Prostate gland (tissue), 2 donors: ENCODE results near the gene TMC4. TPM values are rescaled to one million over a fixed set of nuclear protein-coding genes. Genes with fewer than 3 reads are reported as not detected.

Source experiments
- DNase-seq: peaks from one replicate; pipeline ENCODE4 v3.0.0-alpha.2; 2019; ENCODE audit warnings: low spot score
- H3K27ac ChIP-seq, 2 donors: fragments of 200-600 bp; sonication (generic); 2 replicates each; pipeline ENCODE4 v1.5.1; 2017 to 2019
- H3K27me3 ChIP-seq: fragments of 200-600 bp; sonication (generic); replicated peaks from 2 replicates; pipeline ENCODE4 v1.5.1; 2019; ENCODE audit not compliant: insufficient read depth
- H3K36me3 ChIP-seq, 2 donors: fragments of 200-600 bp; sonication (generic); 1 replicate in 1 of 2; 2 replicates in 1 of 2; pipeline versions ENCODE4 v1.5.1 to v1.8.1; 2017 to 2019
- H3K4me1 ChIP-seq: fragments of 200-600 bp; sonication (generic); replicated peaks from 2 replicates; pipeline ENCODE4 v1.5.1; 2019
- H3K4me3 ChIP-seq, 2 donors: fragments of 200-600 bp; sonication (generic); 2 replicates each; pipeline ENCODE4 v1.5.1; 2017 to 2019
- H3K9me3 ChIP-seq: fragments of 200-600 bp; sonication (generic); 2 replicates; pipeline ENCODE4 v1.5.1; 2017
- POLR2A ChIP-seq: fragments of 450-650 bp; IDR thresholded peaks from one replicate; pipeline ENCODE4 v1.6.1; 2016; ENCODE audit warnings: antibody characterized with exemption, mild to moderate bottlenecking
- POLR2AphosphoS5 ChIP-seq: sonication (generic); formaldehyde crosslinking; IDR thresholded peaks from one replicate; pipeline ENCODE4 v1.6.1; 2017; ENCODE audit warnings: antibody characterized with exemption
- WGBS: methylation state at CpG from one replicate; pipeline ENCODE4 v1.1.5; 2018; 5-methylcytosine and 5-hydroxymethylcytosine counted together
- intact Hi-C: fragments of 100-400 bp; cut with DNase I; formaldehyde crosslinking; loops from one replicate; pipeline ENCODE4 v1.14.2; 2022
- total RNA-seq, 2 donors: library from RNA; depleted of rRNA; stranded (reverse); fragments of >200 nt; gene quantifications; one replicate each; pipeline ENCODE4 v1.1.0, GENCODE V29; 2016
- TF ChIP-seq, protein P1 (sequence below), 4 experiments: fragments of 200-600 bp in 2 of 4; fragments of 450-650 bp in 2 of 4; sonication (generic) in 2 of 4; IDR thresholded peaks; 1 replicate in 3 of 4; 2 replicates in 1 of 4; pipeline ENCODE4 v1.5.1; 2016 to 2019; ENCODE audit warnings: antibody characterized with exemption in 4 of 4, mild to moderate bottlenecking in 2 of 4, moderate library complexity in 2 of 4

Gene TMC4
- total RNA-seq, 2 donors from 2014 or later = 40.2 to 88.6 TPM

- no peak overlapping the region for H3K4me3 ChIP-seq
- H3K27ac ChIP-seq = no peak overlapping the region
- TF ChIP-seq, protein P1, sequence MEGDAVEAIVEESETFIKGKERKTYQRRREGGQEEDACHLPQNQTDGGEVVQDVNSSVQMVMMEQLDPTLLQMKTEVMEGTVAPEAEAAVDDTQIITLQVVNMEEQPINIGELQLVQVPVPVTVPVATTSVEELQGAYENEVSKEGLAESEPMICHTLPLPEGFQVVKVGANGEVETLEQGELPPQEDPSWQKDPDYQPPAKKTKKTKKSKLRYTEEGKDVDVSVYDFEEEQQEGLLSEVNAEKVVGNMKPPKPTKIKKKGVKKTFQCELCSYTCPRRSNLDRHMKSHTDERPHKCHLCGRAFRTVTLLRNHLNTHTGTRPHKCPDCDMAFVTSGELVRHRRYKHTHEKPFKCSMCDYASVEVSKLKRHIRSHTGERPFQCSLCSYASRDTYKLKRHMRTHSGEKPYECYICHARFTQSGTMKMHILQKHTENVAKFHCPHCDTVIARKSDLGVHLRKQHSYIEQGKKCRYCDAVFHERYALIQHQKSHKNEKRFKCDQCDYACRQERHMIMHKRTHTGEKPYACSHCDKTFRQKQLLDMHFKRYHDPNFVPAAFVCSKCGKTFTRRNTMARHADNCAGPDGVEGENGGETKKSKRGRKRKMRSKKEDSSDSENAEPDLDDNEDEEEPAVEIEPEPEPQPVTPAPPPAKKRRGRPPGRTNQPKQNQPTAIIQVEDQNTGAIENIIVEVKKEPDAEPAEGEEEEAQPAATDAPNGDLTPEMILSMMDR (IDR thresholded peaks at IDR 0.05) = no peak
- TF ChIP-seq POLR2A = no peak
- TF ChIP-seq POLR2AphosphoS5 = no peak
- DNase-seq = no peak
- peaks cover 22% of the 10 kb centered on the region for H3K4me1 ChIP-seq
- no peaks in the 10 kb centered on the region for H3K9me3 ChIP-seq
- H3K36me3 ChIP-seq = peaks cover 7 to 29% of the 10 kb centered on the region in 2 donors
- WGBS = 73% methylated on average over 4 of the region's 4 CpGs
- intact Hi-C loops = no loop called here
- H3K27me3 ChIP-seq = no peaks in the 10 kb centered on the region
Observed at GRCh38 chr19:54204767-54205468, 32.0 kb upstream of the TMC4 start.

DNA sequence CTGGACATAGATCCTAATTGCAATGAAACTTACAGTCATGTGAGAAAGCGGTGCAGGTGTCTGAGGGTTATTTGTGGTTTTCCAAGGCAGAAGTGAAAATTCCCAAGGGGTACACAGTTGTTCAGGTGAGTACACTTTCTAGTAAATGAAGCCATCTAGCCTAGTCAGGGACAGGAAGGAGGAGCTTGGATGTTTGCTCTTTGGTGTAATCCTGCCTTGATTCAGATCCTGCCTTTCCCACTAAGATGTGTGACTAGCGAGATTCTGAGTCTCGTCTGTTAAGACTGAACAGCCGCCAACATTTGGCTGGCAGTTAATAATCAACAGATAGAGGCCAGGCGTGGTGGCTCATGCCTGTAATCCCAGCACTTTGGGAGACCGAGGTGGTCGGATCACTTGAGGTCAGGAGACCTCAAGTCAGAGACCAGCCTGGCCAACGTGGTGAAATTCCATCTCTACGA is 30.2 kb upstream of the TMC4 start:
- Histone ChIP-seq H3K9me3 (no peaks in the 10 kb centered on the region), H3K4me3 (no peak overlapping the region), H3K27ac (peak overlapping the region in 1 of 2 donors; percentile 8), H3K4me1 (peaks cover 13% of the 10 kb centered on the region), H3K27me3 (no peaks in the 10 kb centered on the region), H3K36me3 (peaks cover 7 to 29% of the 10 kb centered on the region in 2 donors)
- DNase-seq = no peak
- TF ChIP-seq POLR2A (no peak), POLR2AphosphoS5 (peak; percentile 10)
- TF ChIP-seq, protein P1 (IDR thresholded peaks at IDR 0.05) = no peak
- 43% methylated on average over 9 of the region's 9 CpGs for WGBS
- intact Hi-C loops = no loop called here

- intact Hi-C loops = no loop called here
- TF ChIP-seq POLR2A (no peak), POLR2AphosphoS5 (no peak)
- TF ChIP-seq, protein P1 (IDR thresholded peaks at IDR 0.05) = no peak
- H3K4me3 ChIP-seq = peak overlapping the region; percentile 48 to 60
- H3K4me1 ChIP-seq = peaks cover 13% of the 10 kb centered on the region
- WGBS = 81% methylated on average over 13 of the region's 13 CpGs
- peaks cover 7 to 29% of the 10 kb centered on the region in 2 donors for H3K36me3 ChIP-seq
- H3K27me3 ChIP-seq = no peaks in the 10 kb centered on the region
- H3K9me3 ChIP-seq = no peaks in the 10 kb centered on the region
- H3K27ac ChIP-seq = peak overlapping the region; percentile 97 to 98
- no peak for DNase-seq
Observed at GRCh38 chr19:54201980-54202379, 29.0 kb upstream of the TMC4 start.

DNA sequence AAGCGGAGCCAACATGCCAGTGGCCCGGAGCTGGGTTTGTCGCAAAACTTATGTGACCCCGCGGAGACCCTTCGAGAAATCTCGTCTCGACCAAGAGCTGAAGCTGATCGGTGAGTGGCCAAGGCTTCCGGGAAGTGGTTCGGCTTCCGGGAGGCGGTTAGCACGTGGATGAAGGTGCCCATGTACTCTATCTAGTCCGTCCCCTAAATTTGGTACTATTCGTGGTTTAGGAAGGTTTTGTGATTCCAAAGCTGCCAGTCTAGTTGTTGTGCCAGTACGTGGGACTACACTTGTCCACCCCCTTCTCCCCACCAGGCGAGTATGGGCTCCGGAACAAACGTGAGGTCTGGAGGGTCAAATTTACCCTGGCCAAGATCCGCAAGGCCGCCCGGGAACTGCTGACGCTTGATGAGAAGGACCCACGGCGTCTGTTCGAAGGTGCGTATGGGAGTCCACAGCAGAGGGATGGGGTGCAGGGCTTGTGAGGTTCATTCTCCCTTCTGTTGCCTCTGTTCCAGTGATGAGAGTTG is 28.3 kb upstream of the TMC4 start:
- H3K27me3 ChIP-seq = no peaks in the 10 kb centered on the region
- peaks cover 13% of the 10 kb centered on the region for H3K4me1 ChIP-seq
- intact Hi-C loops = no loop called here
- DNase-seq = no peak
- H3K4me3 ChIP-seq = peak overlapping the region; percentile 48 to 60
- 1% methylated on average over 28 of the region's 28 CpGs for WGBS
- H3K36me3 ChIP-seq = peaks cover 2 to 22% of the 10 kb centered on the region in 2 donors
- no peaks in the 10 kb centered on the region for H3K9me3 ChIP-seq
- no peak for TF ChIP-seq POLR2A
- TF ChIP-seq, protein P1 (IDR thresholded peaks at IDR 0.05) = no peak
- no peak for TF ChIP-seq POLR2AphosphoS5
- H3K27ac ChIP-seq = peak overlapping the region; percentile 97 to 98

DNA sequence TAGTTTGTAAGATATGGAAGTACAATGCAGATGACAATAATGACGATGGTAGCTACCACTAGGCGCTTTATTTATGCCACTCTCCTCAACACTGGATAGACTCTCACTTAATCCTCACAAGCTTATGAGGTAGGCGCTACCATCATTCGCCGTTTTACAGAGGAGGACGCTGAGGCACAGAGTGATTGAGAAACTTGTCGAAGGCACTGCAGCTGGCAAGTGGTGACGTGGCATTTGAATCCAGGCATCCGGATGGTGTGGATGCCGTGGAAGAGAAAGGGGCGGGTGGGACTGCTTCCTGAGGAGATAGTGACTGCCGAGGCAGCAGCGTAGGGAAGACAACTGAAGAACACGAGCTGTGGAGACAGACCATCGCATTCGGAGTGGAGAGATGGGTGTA is 26.4 kb upstream of the TMC4 start:
- intact Hi-C loops = no loop called here
- H3K27me3 ChIP-seq = no peaks in the 10 kb centered on the region
- peaks cover 0 to 12% of the 10 kb centered on the region in 2 donors for H3K36me3 ChIP-seq
- no peak for TF ChIP-seq POLR2A
- TF ChIP-seq, protein P1 (IDR thresholded peaks at IDR 0.05) = no peak
- no peak for TF ChIP-seq POLR2AphosphoS5
- H3K4me3 ChIP-seq = no peak overlapping the region
- peaks cover 11% of the 10 kb centered on the region for H3K4me1 ChIP-seq
- DNase-seq = no peak
- WGBS = 92% methylated on average over 16 of the region's 16 CpGs
- no peak overlapping the region for H3K27ac ChIP-seq
- H3K9me3 ChIP-seq = no peaks in the 10 kb centered on the region
